GM12878 (cell line): ENCODE measurements around the gene KIAA1191. TPM values are rescaled to one million over a fixed set of nuclear protein-coding genes. Genes with fewer than 3 reads are reported as not detected.

Experiments used
- ATF2 ChIP-seq: IDR thresholded peaks from 2 replicates; pipeline ENCODE4 v1.6.1; 2012; ENCODE audit warnings: low read length, inconsistent platforms
- BCLAF1 ChIP-seq: fragments of 450-650 bp; IDR thresholded peaks from 2 replicates; pipeline ENCODE4 v1.6.1; 2017; ENCODE audit warnings: antibody characterized with exemption, mild to moderate bottlenecking, moderate library complexity
- CBFB ChIP-seq: IDR thresholded peaks from 2 replicates; pipeline ENCODE4 v1.6.1; 2016; ENCODE audit warnings: antibody characterized with exemption, low read depth
- FOS ChIP-seq: IDR thresholded peaks from 3 replicates; pipeline ENCODE4 v1.6.1; 2011; ENCODE audit warnings: borderline replicate concordance; ENCODE audit not compliant: insufficient read length; ENCODE audit errors: extremely low read depth
- FOXM1 ChIP-seq: IDR thresholded peaks from 2 replicates; pipeline ENCODE4 v1.6.1; 2012; ENCODE audit warnings: low read depth, mild to moderate bottlenecking, inconsistent platforms, low read length, moderate library complexity
- MLLT1 ChIP-seq: fragments of 450-650 bp; IDR thresholded peaks from 2 replicates; pipeline ENCODE4 v1.6.1; 2016; ENCODE audit warnings: mild to moderate bottlenecking
- MXI1 ChIP-seq: fragments of 150-350 bp; IDR thresholded peaks from 2 replicates; pipeline ENCODE4 v1.6.1; 2011; ENCODE audit warnings: low read depth, mild to moderate bottlenecking, inconsistent platforms, low read length, improper control_type of control experiment
- PAX5 ChIP-seq: IDR thresholded peaks from 2 replicates; pipeline ENCODE4 v1.6.1; 2011; ENCODE audit warnings: low read depth, low read length, borderline replicate concordance
- PBX3 ChIP-seq: IDR thresholded peaks from 2 replicates; pipeline ENCODE4 v1.6.1; 2011; ENCODE audit warnings: mild to moderate bottlenecking, low read depth, low read length, moderate library complexity; ENCODE audit not compliant: insufficient replicate concordance
- RAD51 ChIP-seq: fragments of 450-650 bp; IDR thresholded peaks from 2 replicates; pipeline ENCODE4 v1.6.1; 2016; ENCODE audit warnings: moderate library complexity, mild to moderate bottlenecking, inconsistent platforms
- SMAD5 ChIP-seq: IDR thresholded peaks from 2 replicates; pipeline ENCODE4 v1.6.1; 2016; ENCODE audit warnings: antibody characterized with exemption, low read depth
- TARDBP ChIP-seq: IDR thresholded peaks from 2 replicates; pipeline ENCODE4 v1.6.1; 2016; ENCODE audit warnings: borderline replicate concordance
- ZSCAN29 ChIP-seq: fragments of 450-650 bp; IDR thresholded peaks from 2 replicates; pipeline ENCODE4 v1.6.1; 2017; ENCODE audit warnings: mild to moderate bottlenecking, moderate library complexity
- polyA plus RNA-seq, 11 experiments: library from polyadenylated mRNA; depleted of rRNA in 4 of 11; unstranded in 6 of 11; stranded (reverse) in 5 of 11; fragments of >200 nt; fragmentation: Nextera tagmentation in 4 of 11; fragmentation: Illumina TruSeq in 1 of 11; extraction: Ambion mirVana in 4 of 11; extraction: Trizol in 1 of 11; gene quantifications; 1 replicate in 1 of 11; 2 replicates in 10 of 11; pipeline versions ENCODE4 v1.2.1 to v1.2.3, GENCODE V29; 2011 to 2016; ENCODE audit warnings: inconsistent platforms in 2 of 11, missing spikeins in 2 of 11, low read depth in 1 of 11
- total RNA-seq, 4 experiments: library from RNA; depleted of rRNA in 3 of 4; stranded (reverse); fragments of >200 nt in 3 of 4; fragmentation: Illumina TruSeq in 1 of 4; extraction: Trizol in 1 of 4; gene quantifications; 2 replicates each; pipeline versions ENCODE4 v1.2.1 to v1.2.3, GENCODE V29; 2013 to 2021
- TF ChIP-seq, protein P1 (sequence below): fragments of 450-650 bp; IDR thresholded peaks from 2 replicates; pipeline ENCODE4 v1.6.1; 2018; ENCODE audit warnings: mild to moderate bottlenecking, low read depth, moderate library complexity; ENCODE audit not compliant: partially characterized antibody
- TF ChIP-seq, protein P2 (sequence below): fragments of 150-350 bp; IDR thresholded peaks from 2 replicates; pipeline ENCODE4 v1.6.1; 2014; ENCODE audit warnings: mild to moderate bottlenecking, low read depth, low read length
- TF ChIP-seq, protein P3 (sequence below): IDR thresholded peaks from 2 replicates; pipeline ENCODE4 v1.6.1; 2012; ENCODE audit warnings: low read depth, low read length, improper control_type of control experiment

The KIAA1191 gene
- total and polyA plus RNA-seq, 10 of the 15 experiments (the other 5 are each of a cell fraction or from before 2014, with no cell fraction given) = 14.9 to 58.2 (median 31.8) TPM

GRCh38 chr5:176361437-176362232 is at the start of gene KIAA1191 (continued):
- TF ChIP-seq, protein P1, sequence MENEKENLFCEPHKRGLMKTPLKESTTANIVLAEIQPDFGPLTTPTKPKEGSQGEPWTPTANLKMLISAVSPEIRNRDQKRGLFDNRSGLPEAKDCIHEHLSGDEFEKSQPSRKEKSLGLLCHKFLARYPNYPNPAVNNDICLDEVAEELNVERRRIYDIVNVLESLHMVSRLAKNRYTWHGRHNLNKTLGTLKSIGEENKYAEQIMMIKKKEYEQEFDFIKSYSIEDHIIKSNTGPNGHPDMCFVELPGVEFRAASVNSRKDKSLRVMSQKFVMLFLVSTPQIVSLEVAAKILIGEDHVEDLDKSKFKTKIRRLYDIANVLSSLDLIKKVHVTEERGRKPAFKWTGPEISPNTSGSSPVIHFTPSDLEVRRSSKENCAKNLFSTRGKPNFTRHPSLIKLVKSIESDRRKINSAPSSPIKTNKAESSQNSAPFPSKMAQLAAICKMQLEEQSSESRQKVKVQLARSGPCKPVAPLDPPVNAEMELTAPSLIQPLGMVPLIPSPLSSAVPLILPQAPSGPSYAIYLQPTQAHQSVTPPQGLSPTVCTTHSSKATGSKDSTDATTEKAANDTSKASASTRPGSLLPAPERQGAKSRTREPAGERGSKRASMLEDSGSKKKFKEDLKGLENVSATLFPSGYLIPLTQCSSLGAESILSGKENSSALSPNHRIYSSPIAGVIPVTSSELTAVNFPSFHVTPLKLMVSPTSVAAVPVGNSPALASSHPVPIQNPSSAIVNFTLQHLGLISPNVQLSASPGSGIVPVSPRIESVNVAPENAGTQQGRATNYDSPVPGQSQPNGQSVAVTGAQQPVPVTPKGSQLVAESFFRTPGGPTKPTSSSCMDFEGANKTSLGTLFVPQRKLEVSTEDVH = no peak
- TF ChIP-seq, protein P2, sequence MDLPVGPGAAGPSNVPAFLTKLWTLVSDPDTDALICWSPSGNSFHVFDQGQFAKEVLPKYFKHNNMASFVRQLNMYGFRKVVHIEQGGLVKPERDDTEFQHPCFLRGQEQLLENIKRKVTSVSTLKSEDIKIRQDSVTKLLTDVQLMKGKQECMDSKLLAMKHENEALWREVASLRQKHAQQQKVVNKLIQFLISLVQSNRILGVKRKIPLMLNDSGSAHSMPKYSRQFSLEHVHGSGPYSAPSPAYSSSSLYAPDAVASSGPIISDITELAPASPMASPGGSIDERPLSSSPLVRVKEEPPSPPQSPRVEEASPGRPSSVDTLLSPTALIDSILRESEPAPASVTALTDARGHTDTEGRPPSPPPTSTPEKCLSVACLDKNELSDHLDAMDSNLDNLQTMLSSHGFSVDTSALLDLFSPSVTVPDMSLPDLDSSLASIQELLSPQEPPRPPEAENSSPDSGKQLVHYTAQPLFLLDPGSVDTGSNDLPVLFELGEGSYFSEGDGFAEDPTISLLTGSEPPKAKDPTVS = no peak
- no peak for TF ChIP-seq ATF2
- TF ChIP-seq FOXM1 = no peak
- TF ChIP-seq PBX3 = no peak
- TF ChIP-seq SMAD5 = peak; percentile 90
- no peak for TF ChIP-seq BCLAF1
- peak; percentile 51; the same call in 1 of the 2 replicates for TF ChIP-seq PAX5
- peak; percentile 94 for TF ChIP-seq CBFB
- peak; percentile 98 for TF ChIP-seq MLLT1
- peak; percentile 53 for TF ChIP-seq MXI1
- TF ChIP-seq TARDBP = no peak; the same call in 1 of the 2 replicates
- no peak for TF ChIP-seq FOS
- TF ChIP-seq RAD51 = no peak
- TF ChIP-seq ZSCAN29 = no peak
- TF ChIP-seq, protein P3, sequence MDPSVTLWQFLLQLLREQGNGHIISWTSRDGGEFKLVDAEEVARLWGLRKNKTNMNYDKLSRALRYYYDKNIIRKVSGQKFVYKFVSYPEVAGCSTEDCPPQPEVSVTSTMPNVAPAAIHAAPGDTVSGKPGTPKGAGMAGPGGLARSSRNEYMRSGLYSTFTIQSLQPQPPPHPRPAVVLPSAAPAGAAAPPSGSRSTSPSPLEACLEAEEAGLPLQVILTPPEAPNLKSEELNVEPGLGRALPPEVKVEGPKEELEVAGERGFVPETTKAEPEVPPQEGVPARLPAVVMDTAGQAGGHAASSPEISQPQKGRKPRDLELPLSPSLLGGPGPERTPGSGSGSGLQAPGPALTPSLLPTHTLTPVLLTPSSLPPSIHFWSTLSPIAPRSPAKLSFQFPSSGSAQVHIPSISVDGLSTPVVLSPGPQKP = peak; percentile 40
